Upper lobe of left lung (tissue), 6 donors: ENCODE results near the gene CENPP. TPM values are rescaled to one million over a fixed set of nuclear protein-coding genes. Genes with fewer than 3 reads are reported as not detected.

Source experiments
- ATAC-seq, 2 donors: fragments of 200-7000 bp; cut with Tn5 transposase; one replicate each; pipeline ENCODE4 v1.9.1; 2022; ENCODE audit warnings: mild to moderate bottlenecking in 2 of 2, moderate library complexity in 2 of 2; ENCODE audit not compliant: low FRiP score in 2 of 2
- DNase-seq, 2 donors: peaks; one replicate each; pipeline ENCODE4 v3.0.0-alpha.2; 2019 to 2020
- H3K27ac ChIP-seq, 4 donors: fragments of 200-600 bp; sonication (generic); one replicate each; pipeline ENCODE4 v1.5.1; 2016 to 2019
- H3K27me3 ChIP-seq, 4 donors: fragments of 200-600 bp; sonication (generic); one replicate each; pipeline ENCODE4 v1.5.1; 2017 to 2019
- H3K36me3 ChIP-seq, 4 donors: fragments of 200-600 bp; sonication (generic); one replicate each; pipeline ENCODE4 v1.5.1; 2016 to 2019
- H3K4me1 ChIP-seq, 4 donors: fragments of 200-600 bp; sonication (generic); one replicate each; pipeline ENCODE4 v1.5.1; 2018 to 2019
- H3K4me3 ChIP-seq, 4 donors: fragments of 200-600 bp; sonication (generic); one replicate each; pipeline ENCODE4 v1.5.1; 2017 to 2019; ENCODE audit warnings: mild to moderate bottlenecking in 2 of 4, moderate library complexity in 1 of 4
- H3K9me3 ChIP-seq, 4 donors: fragments of 200-600 bp; sonication (generic); one replicate each; pipeline ENCODE4 v1.5.1; 2018 to 2019
- CTCF ChIP-seq, 6 experiments: fragments of 450-650 bp in 4 of 6; fragments of 200-600 bp in 2 of 6; sonication (generic) in 2 of 6; IDR thresholded peaks; one replicate each; pipeline ENCODE4 v1.5.1; 2016 to 2019; ENCODE audit warnings: antibody characterized with exemption in 6 of 6
- EP300 ChIP-seq, 4 donors: sonication (generic); formaldehyde crosslinking; IDR thresholded peaks; one replicate each; pipeline ENCODE4 v1.5.1; 2017; ENCODE audit warnings: antibody characterized with exemption in 4 of 4, control low read depth in 2 of 4
- POLR2A ChIP-seq, 4 donors: fragments of 450-650 bp; IDR thresholded peaks; one replicate each; pipeline ENCODE4 v1.5.1; 2016 to 2017; ENCODE audit warnings: antibody characterized with exemption in 4 of 4, mild to moderate bottlenecking in 2 of 4
- POLR2AphosphoS5 ChIP-seq, 2 donors: sonication (generic); formaldehyde crosslinking; IDR thresholded peaks; one replicate each; pipeline ENCODE4 v1.5.1; 2017; ENCODE audit warnings: antibody characterized with exemption in 2 of 2
- WGBS, 2 donors: methylation state at CpG; one replicate each; pipeline ENCODE4 v1.1.5; 2017 to 2018; 5-methylcytosine and 5-hydroxymethylcytosine counted together
- total RNA-seq, 6 donors: library from RNA; depleted of rRNA in 4 of 6; stranded (reverse); fragments of >200 nt in 4 of 6; gene quantifications; one replicate each; pipeline versions ENCODE4 v1.1.0 to v1.2.1, GENCODE V29; 2016 to 2021
- donor health status: DM: no; HTN: no; CAD: no; lungs with moderate emphysema.
- donor health status: DM: no; HTN: yes; CAD: no; lungs with severe emphysema.

Gene CENPP
- total RNA-seq, 6 donors from 2014 or later = 2.9 to 17.8 (median 4.9) TPM

GRCh38 chr9:92385477-92385876 lies 59.7 kb downstream of the CENPP start:
- WGBS, 2 donors = 77 to 80% methylated on average over 6 of the region's 6 CpGs
- no peaks in the 10 kb centered on the region for H3K9me3 ChIP-seq
- no peak overlapping the region for H3K4me3 ChIP-seq
- ATAC-seq (no peak), DNase-seq (no peak)
- TF ChIP-seq POLR2A (IDR thresholded peaks at IDR 0.05) (no peak), CTCF (IDR thresholded peaks at IDR 0.05) (no peak), EP300 (IDR thresholded peaks at IDR 0.05) (no peak), POLR2AphosphoS5 (IDR thresholded peaks at IDR 0.05) (no peak)
- H3K36me3 ChIP-seq = no peaks in the 10 kb centered on the region
- H3K27ac ChIP-seq = no peak overlapping the region
- H3K4me1 ChIP-seq = no peaks in the 10 kb centered on the region
- H3K27me3 ChIP-seq = no peaks in the 10 kb centered on the region

- no peaks in the 10 kb centered on the region for H3K4me1 ChIP-seq
- TF ChIP-seq POLR2AphosphoS5 (IDR thresholded peaks at IDR 0.05) (no peak), POLR2A (IDR thresholded peaks at IDR 0.05) (no peak), CTCF (IDR thresholded peaks at IDR 0.05) (no peak), EP300 (IDR thresholded peaks at IDR 0.05) (no peak)
- H3K27ac ChIP-seq = no peak overlapping the region
- ATAC-seq = no peak
- WGBS, 2 donors = 94 to 97% methylated on average over 4 of the region's 4 CpGs
- no peaks in the 10 kb centered on the region for H3K36me3 ChIP-seq
- DNase-seq = no peak
- H3K4me3 ChIP-seq = no peak overlapping the region
- no peaks in the 10 kb centered on the region for H3K27me3 ChIP-seq
- no peaks in the 10 kb centered on the region for H3K9me3 ChIP-seq
Measured at GRCh38 chr9:92385953-92386352, 60.2 kb downstream of the CENPP start.

- Histone ChIP-seq H3K27me3 (no peaks in the 10 kb centered on the region), H3K36me3 (no peaks in the 10 kb centered on the region), H3K4me3 (no peak overlapping the region), H3K9me3 (no peaks in the 10 kb centered on the region), H3K27ac (no peak overlapping the region), H3K4me1 (peaks cover 0 to 4% (median 0%) of the 10 kb centered on the region in 4 donors)
- DNase-seq (no peak), ATAC-seq (no peak)
- no peak for TF ChIP-seq EP300 (IDR thresholded peaks at IDR 0.05)
- no peak for TF ChIP-seq CTCF (IDR thresholded peaks at IDR 0.05)
- TF ChIP-seq POLR2AphosphoS5 (IDR thresholded peaks at IDR 0.05) = no peak
- no peak for TF ChIP-seq POLR2A (IDR thresholded peaks at IDR 0.05)
- WGBS, 2 donors = 82 to 86% methylated on average over 2 of the region's 2 CpGs
Measured at GRCh38 chr9:92392690-92393089, 66.9 kb downstream of the CENPP start.

- Histone ChIP-seq H3K4me3 (no peak overlapping the region), H3K27ac (no peak overlapping the region), H3K36me3 (no peaks in the 10 kb centered on the region), H3K4me1 (peaks cover 0 to 4% (median 0%) of the 10 kb centered on the region in 4 donors), H3K9me3 (no peaks in the 10 kb centered on the region), H3K27me3 (no peaks in the 10 kb centered on the region)
- 51 to 72% methylated on average over 1 of the region's 1 CpG for WGBS, 2 donors
- ATAC-seq = no peak
- DNase-seq = no peak
- TF ChIP-seq POLR2A (IDR thresholded peaks at IDR 0.05) (no peak), EP300 (IDR thresholded peaks at IDR 0.05) (no peak), CTCF (IDR thresholded peaks at IDR 0.05) (no peak), POLR2AphosphoS5 (IDR thresholded peaks at IDR 0.05) (no peak)
Measured at GRCh38 chr9:92393686-92394085, 67.9 kb downstream of the CENPP start.

- H3K36me3 ChIP-seq = no peaks in the 10 kb centered on the region
- H3K27me3 ChIP-seq = no peaks in the 10 kb centered on the region
- ATAC-seq (no peak), DNase-seq (no peak)
- 92 to 100% methylated on average over 1 of the region's 1 CpG for WGBS, 2 donors
- H3K9me3 ChIP-seq = no peaks in the 10 kb centered on the region
- no peak overlapping the region for H3K4me3 ChIP-seq
- no peak overlapping the region for H3K27ac ChIP-seq
- TF ChIP-seq POLR2A (IDR thresholded peaks at IDR 0.05) (no peak), POLR2AphosphoS5 (IDR thresholded peaks at IDR 0.05) (no peak), EP300 (IDR thresholded peaks at IDR 0.05) (no peak), CTCF (IDR thresholded peaks at IDR 0.05) (no peak)
- H3K4me1 ChIP-seq = peaks cover 0 to 4% (median 0%) of the 10 kb centered on the region in 4 donors
Measured at GRCh38 chr9:92395617-92396016, 69.9 kb downstream of the CENPP start.
